ENCODE results near the gene MYBPC2. TPM values are rescaled to one million over a fixed set of nuclear protein-coding genes. Genes with fewer than 3 reads are reported as not detected.
"Not testable (repeated sequence)": the region's sequence is repeated elsewhere in the genome, so short reads cannot be mapped to it uniquely, and the experiment has no call there.

MYBPC2 gene
- total RNA-seq, 1 donor from 2014 or later: under 0.01 TPM

DNA sequence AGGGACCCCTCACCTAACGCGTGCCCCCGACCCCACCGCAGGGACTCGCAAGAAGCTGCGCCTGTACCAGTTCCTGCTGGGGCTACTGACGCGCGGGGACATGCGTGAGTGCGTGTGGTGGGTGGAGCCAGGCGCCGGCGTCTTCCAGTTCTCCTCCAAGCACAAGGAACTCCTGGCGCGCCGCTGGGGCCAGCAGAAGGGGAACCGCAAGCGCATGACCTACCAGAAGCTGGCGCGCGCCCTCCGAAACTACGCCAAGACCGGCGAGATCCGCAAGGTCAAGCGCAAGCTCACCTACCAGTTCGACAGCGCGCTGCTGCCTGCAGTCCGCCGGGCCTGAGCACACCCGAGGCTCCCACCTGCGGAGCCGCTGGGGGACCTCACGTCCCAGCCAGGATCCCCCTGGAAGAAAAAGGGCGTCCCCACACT is 4.7 kb upstream of the MYBPC2 start:
- DNase-seq (ENCODE audit: low read depth in 2 of 2): peak in 1 of 2 donors; percentile 43

DNA sequence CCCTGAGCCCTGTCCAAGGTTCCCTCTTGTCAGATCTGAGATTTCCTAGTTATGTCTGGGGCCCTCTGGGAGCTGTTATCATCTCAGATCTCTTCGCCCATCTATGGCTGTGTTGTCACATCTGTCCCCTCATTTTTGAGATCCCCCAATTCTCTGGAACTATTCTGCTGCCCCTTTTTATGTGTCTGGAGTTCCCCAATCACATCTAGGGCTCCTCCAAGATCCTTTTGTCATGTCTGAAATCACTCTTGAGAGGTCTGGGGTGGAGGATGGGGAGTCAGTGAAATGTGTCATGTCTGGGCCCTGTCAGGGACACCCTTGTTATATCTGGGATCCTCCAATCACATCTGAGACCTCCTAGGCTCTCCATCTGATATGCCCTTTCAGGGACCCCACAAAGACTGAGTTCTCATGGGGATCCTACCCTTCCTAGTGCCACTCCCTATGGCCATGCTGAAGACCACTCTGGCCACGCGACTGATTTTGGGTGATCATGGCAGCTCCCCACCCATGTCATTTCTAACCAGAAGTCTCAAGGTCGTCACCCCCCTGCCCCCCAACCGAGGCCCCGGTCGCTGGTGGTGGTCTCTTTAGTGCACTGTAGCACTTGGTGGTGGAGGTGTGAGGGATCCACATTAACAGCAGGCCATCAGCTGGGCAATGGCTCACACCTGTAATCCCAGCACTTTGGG is 3.8 kb upstream of the MYBPC2 start:
- no peak for DNase-seq (ENCODE audit: low read depth in 2 of 2)

- DNase-seq (ENCODE audit: low read depth in 2 of 2): no peak
These were observed 1.8 kb upstream of the MYBPC2 start for GRCh38 chr19:50430888-50431342.

- peak; percentile 60 to 73 for DNase-seq (ENCODE audit: low read depth in 2 of 2)
These were observed 1.1 kb upstream of the MYBPC2 start for GRCh38 chr19:50431343-50432220.

DNA sequence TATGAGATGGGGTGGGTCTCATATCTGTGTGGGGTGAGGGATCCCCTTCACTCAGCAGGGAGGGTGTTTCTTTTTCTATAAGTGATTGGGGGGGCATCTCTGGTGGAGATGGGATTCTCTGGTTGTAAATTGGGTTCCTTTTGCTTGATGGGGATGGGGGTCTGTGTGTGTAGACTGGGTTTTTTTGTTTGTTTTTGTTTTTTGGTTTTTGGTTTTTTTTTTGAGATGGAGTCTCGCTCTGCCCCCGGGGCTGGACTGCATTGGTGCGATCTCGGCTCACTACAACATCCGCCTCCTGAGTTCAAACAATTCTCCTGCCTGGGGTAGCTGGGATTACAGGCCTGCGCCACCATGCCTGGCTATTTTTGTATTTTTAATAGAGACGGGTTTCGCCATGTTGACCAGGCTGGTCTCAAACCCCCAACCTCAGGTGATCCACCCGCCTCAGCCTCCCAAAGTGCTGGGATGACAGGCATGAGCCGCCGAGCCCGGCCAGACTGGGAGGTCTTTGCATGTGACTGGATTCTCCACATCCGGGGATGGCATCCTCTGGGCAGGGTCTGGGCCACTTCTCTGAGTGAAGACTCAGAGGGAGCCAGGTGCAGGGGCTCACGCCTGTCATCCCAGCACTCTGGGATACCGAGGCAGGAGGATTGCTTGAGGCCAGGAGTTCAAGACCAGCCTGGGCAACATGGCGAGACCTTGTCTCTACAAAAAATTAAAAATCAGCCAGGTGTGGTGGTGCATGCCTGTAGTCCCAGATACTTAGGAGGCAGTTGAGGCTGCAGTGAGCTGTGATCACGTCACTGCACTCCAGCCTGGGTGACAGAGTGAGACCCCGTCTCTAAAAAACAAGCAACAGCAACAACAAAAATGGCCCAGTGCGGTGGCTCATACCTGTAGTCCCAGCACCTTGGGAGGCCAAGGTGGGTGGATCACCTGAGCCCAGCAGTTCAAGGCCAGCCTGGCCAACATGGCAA is 799 bp downstream of the MYBPC2 start:
- no peak for DNase-seq (ENCODE audit: low read depth in 2 of 2)

DNA sequence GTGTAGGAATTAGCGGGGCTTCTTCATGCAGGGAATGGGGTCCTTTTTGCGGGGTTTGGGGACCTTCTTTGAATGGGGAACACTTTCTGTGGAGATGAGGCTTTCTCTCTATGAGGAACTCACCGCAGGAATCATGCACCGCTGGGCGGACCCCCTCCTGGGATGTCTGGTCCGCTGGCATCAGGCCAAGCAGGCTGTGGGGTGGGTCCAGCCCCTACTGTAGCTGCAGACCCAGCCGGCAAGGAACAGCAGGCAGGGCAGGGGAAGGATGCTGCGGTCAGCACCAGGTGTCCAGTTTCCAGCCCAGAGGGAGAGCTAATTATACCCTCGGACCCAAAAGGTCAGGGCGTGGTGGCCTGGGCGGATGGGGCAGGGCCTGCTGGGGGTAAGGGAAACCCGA is 1.8 kb downstream of the MYBPC2 start:
- no peak for DNase-seq (ENCODE audit: low read depth in 2 of 2)

- DNase-seq (ENCODE audit: low read depth in 2 of 2): no peak
These were observed 2.5 kb downstream of the MYBPC2 start for GRCh38 chr19:50435221-50435620.

GRCh38 chr19:50435627-50436026 is 2.9 kb downstream of the MYBPC2 start:
- DNase-seq (ENCODE audit: low read depth in 2 of 2): no peak

GRCh38 chr19:50437862-50438449 is 5.3 kb downstream of the MYBPC2 start:
- DNase-seq (ENCODE audit: low read depth in 2 of 2): no peak

GRCh38 chr19:50439130-50439529 is 6.4 kb downstream of the MYBPC2 start:
- DNase-seq (ENCODE audit: low read depth in 2 of 2): not testable (repeated sequence)

- DNase-seq (ENCODE audit: low read depth in 2 of 2): no peak
These were observed 11.4 kb downstream of the MYBPC2 start for GRCh38 chr19:50444059-50444458.

DNA sequence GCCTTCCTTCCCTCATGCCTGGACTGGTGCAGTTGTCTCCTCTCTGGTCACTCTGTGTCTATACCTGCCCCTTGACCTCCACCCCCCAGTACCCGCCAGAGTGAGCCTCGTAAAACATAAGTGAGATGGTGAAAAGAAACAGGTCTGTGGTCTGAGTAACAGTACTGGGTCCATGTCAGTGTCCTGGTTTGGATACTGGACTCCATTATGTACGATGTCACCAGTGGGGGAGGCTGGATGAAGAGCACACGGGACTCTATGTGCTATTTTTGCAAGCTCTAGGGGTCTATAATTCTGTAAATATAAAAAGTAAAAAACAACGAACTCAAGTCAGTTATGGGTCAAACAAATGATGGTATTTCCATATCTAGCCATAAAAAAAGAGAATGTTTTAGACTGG is 14.4 kb downstream of the MYBPC2 start:
- no peak for DNase-seq (ENCODE audit: low read depth in 2 of 2)

- DNase-seq (ENCODE audit: low read depth in 2 of 2): no peak
These were observed 15.1 kb downstream of the MYBPC2 start for GRCh38 chr19:50447750-50448149.

- no peak for DNase-seq (ENCODE audit: low read depth in 2 of 2)
These were observed 16.7 kb downstream of the MYBPC2 start for GRCh38 chr19:50449236-50449899.

DNA sequence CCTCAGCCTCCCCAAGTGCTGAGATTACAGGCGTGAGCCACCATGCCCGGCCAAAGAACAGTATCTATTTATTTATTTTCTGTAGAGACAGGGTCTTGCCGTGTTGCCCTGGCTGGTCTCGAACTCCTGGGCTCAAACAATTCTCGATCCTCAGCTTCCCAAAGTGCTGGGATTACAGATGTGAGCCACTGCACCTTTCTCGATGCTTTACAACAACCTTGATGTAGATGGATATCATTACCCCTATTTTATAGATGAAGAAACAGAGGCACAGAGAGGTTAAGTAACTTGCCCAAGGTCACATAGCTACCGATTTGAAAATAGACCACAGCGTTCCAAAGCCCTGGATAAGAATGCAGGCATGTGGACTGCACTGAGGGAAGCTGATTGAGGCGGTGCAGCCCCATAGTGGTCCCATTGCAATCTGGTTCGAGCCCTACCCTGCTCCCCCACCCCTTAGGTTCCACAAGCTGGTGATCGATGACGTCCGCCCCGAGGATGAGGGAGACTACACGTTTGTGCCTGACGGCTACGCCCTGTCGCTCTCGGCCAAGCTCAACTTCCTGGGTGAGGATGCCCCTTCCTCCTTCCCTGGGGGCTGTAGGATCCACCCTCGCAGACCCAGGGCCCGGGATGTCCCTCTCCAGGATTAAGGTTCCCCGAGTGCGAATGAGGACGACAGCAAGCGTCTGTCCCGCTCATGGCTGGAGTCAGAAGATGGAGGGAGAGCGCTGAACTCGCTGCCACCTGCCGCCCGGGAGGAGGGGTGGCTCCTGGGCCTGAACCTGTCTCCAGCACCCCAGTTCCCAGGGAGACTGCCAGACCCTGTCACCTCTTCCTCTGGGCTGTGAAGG is 17.9 kb downstream of the MYBPC2 start:
- DNase-seq (ENCODE audit: low read depth in 2 of 2): no peak

- no peak for DNase-seq (ENCODE audit: low read depth in 2 of 2)
These were observed 18.5 kb downstream of the MYBPC2 start for GRCh38 chr19:50451223-50451534.

- no peak for DNase-seq (ENCODE audit: low read depth in 2 of 2)
These were observed 20.6 kb downstream of the MYBPC2 start for GRCh38 chr19:50453243-50453642.

- DNase-seq (ENCODE audit: low read depth in 2 of 2): no peak
These were observed 23.3 kb downstream of the MYBPC2 start for GRCh38 chr19:50455992-50456391.

DNA sequence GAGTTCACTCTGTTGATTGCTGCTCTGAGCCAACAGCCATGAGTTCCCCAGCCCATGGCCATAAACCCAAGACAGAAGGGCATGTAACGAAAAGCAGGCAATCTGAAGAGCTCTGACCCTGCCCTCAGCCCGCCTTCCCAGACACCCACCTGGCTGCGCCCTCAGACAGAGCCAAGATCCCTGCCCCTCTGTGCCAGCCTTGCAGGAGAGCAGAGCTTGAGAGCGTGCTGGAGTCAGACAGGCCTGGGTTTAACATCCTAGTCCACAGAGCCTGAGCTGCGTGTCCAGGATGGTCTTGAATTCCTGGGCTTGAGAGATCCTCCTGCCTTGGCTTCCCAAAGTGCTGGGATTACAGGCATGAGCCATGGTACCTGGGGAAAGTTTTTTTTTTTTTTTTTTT is 24.6 kb downstream of the MYBPC2 start:
- no peak for DNase-seq (ENCODE audit: low read depth in 2 of 2)
